Activated CD4-positive, alpha-beta T cell treated with anti-CD3 and anti-CD28 coated beads for 36 hours (primary cell): ENCODE measurements around the gene TRIM29. TPM values are rescaled to one million over a fixed set of nuclear protein-coding genes. Genes with fewer than 3 reads are reported as not detected.
A peak's percentile ranks its signal among the peaks of the same experiment; 100 is the strongest.
"Not testable (repeated sequence)": the region's sequence is repeated elsewhere in the genome, so short reads cannot be mapped to it uniquely, and the experiment has no call there.

Source experiments
- ATAC-seq: fragments of 200-7000 bp; cut with Tn5 transposase; one replicate; pipeline ENCODE4 v1.10.0; 2021; ENCODE audit warnings: mild to moderate bottlenecking, moderate library complexity
- CTCF ChIA-PET: fragments of 350-600 bp; sonication (Branson Sonifier 250); formaldehyde crosslinking; loops from one replicate; lab custom pipeline; 2021; ENCODE audit warnings: antibody characterized with exemption; lab: Charles Lee
- POLR2A ChIA-PET: fragments of 350-600 bp; sonication (Branson Sonifier 250); formaldehyde crosslinking; loops from one replicate; lab custom pipeline; 2021; ENCODE audit warnings: antibody characterized with exemption, inconsistent platforms; lab: Charles Lee
- DNase-seq: peaks from one replicate; pipeline ENCODE4 v3.0.0-alpha.2; 2020
- H3K27ac Mint-ChIP-seq: one replicate; pipeline ENCODE4 v1.8.0; 2021; ENCODE audit warnings: mixed read lengths
- H3K27me3 Mint-ChIP-seq: one replicate; pipeline ENCODE4 v1.8.0; 2021; ENCODE audit warnings: mixed read lengths
- H3K36me3 Mint-ChIP-seq: one replicate; pipeline ENCODE4 v1.8.0; 2021; ENCODE audit warnings: low read depth, mixed read lengths
- H3K4me1 Mint-ChIP-seq: one replicate; pipeline ENCODE4 v1.8.0; 2021; ENCODE audit warnings: mixed read lengths
- H3K4me3 Mint-ChIP-seq: one replicate; pipeline ENCODE4 v1.8.0; 2021; ENCODE audit warnings: mild to moderate bottlenecking, moderate library complexity, mixed read lengths
- H3K9me3 Mint-ChIP-seq: one replicate; pipeline ENCODE4 v1.8.0; 2021; ENCODE audit warnings: low read depth, mixed read lengths
- intact Hi-C, 2 experiments: fragments of 100-400 bp; cut with DNase I in 1 of 2; cut with micrococcal nuclease in 1 of 2; formaldehyde crosslinking; loops; one replicate each; pipeline versions ENCODE4 v1.14.2 to v1.15.1; 2022 to 2024; cut with DNase I, micrococcal nuclease
- total RNA-seq, 2 experiments: library from RNA; stranded (reverse); gene quantifications; one replicate each; pipeline ENCODE4 v1.2.3, GENCODE V29; 2021

Gene TRIM29
- total RNA-seq, 2 experiments from 2014 or later = not detected

DNA sequence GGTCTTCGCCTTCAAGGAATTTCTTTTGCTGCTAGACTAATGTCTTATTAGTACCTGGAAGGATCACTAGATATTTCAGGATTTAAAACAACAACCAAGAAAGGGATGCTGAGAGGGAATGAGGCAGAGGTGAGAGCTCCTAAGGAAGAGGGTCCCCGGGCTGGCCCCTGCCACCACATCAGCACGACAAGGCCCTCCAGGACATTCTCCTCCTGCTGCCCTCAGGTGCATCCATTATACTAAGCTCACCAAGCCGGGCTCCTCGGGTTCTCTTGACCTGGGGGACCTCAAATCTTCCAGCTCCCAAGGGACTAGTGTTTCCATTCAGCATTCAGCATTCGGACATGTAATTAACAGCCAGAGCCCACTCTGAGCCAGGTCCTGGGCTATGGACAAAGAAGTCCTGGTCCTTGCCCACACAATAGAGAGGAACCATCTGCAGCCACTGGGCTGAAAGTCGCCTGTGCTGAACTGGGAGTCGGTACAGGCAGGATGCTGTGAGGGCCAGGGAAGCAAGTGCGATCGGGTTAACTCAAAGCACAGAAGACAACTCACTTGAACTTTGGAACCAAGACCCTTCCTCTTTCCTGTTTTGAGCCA lies 43.6 kb upstream of the TRIM29 start:
- Mint-ChIP-seq H3K4me3 (no peak overlapping the region), H3K4me1 (peaks cover 2% of the 10 kb centered on the region), H3K36me3 (no peaks in the 10 kb centered on the region), H3K27me3 (peaks cover 4% of the 10 kb centered on the region), H3K9me3 (no peaks in the 10 kb centered on the region), H3K27ac (no peak overlapping the region)
- intact Hi-C loops = no loop called here
- ChIA-PET POLR2A (no interaction called here), CTCF (interaction anchor here (1.0 kb wide), 1 partner anchor 10 kb away, joined by 5 read pairs; no protein-coding TSS in a partner anchor)
- no peak for DNase-seq
- no peak for ATAC-seq

DNA sequence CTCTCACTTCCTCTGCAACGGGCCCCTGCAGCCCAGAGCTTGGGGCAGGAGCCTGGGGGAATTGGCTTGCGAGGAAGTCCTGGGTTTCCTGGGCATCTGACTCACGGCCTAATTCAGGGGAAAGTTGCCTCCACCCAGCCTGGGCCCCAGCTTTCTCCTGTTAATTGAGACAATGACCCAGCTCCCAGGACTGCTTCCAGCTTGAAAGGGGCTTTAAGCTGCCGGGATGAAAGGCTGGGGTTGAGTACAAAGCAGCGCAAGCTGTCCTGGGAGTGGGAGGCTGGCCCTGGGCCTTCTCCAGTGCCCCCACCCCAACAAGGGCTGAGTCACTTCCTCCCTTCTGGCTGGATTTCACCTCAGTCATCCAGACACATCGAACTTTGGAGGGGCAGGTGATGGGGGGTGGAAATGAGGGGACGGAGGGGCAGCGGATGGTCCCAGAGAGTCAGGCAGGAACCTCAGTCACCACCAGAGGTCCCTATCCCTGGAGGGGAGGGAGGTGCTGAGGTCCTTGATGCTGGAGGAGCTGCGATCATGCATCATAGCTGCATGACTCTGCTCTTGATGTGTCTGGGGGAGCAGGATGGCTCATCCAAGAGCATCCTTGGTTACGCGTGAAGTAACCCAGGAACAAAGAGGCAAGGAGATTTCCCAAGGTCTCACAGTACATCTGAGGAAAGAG lies 42.8 kb upstream of the TRIM29 start:
- no peaks in the 10 kb centered on the region for H3K9me3 Mint-ChIP-seq
- CTCF ChIA-PET = interaction anchor here (0.7 to 1.0 kb wide), 2 partner anchors 9 kb away, joined by 3 to 5 read pairs; no protein-coding TSS in a partner anchor
- H3K4me1 Mint-ChIP-seq = no peaks in the 10 kb centered on the region
- intact Hi-C loops = no loop called here
- ATAC-seq (no peak), DNase-seq (no peak)
- peaks cover 7% of the 10 kb centered on the region for H3K27me3 Mint-ChIP-seq
- H3K4me3 Mint-ChIP-seq = no peak overlapping the region
- no peaks in the 10 kb centered on the region for H3K36me3 Mint-ChIP-seq
- POLR2A ChIA-PET = no interaction called here
- H3K27ac Mint-ChIP-seq = no peak overlapping the region

DNA sequence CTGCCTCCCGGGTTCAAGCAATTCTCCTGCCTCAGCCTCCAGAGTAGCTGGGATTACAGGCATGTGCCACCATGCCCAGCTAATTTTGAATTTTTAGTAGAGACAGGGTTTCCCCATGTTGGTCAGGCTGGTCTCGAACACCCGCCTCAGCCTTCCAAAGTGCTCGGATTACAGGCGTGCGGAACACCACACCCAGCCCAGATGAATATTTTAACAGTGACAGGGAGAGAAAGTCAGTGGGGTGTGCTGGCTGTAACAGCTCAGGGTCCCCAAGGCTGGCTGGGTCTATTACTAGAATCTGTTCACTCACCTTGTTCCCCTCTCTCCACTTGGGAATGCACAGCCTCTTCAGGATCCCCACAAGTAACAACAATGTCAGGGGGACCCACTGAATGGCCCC lies 42.1 kb upstream of the TRIM29 start:
- H3K4me1 Mint-ChIP-seq, intact Hi-C loops, H3K27ac Mint-ChIP-seq, H3K27me3 Mint-ChIP-seq, H3K4me3 Mint-ChIP-seq, ATAC-seq, H3K36me3 Mint-ChIP-seq, POLR2A ChIA-PET, H3K9me3 Mint-ChIP-seq, DNase-seq: not testable (repeated sequence)
- CTCF ChIA-PET = interaction anchor here (0.7 kb wide), 1 partner anchor 8 kb away, joined by 3 read pairs; no protein-coding TSS in a partner anchor

DNA sequence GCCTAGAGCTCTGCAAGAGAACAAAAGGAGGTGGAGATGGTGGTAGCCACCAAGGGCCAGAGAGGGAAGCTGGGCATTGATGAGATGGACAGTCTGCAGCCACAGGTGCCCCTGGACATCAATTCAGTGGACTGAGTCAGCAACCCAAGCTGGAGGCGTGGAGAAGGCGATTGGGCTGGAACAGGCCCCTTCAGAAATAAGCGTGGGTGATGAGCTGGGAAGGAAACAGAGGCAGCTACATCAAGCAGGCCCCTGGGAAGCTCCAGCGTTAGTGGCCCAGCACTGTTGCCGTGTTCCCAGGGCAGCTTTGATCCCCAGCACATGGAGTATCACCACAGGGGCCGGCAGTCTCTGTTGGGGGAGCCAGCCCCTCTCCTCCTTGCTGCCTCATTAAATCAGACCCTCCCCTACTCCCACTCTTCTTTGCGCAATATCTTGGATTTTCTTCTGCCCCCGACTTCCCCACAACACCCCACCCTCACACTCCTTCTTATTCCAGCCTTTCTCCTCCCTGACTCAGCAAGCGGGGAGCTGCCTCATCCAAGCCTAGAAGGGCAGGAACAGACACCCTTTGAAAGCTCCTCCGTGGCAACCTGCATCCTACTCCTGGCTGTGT lies 41.3 kb upstream of the TRIM29 start:
- Mint-ChIP-seq H3K27ac (no peak overlapping the region), H3K9me3 (no peaks in the 10 kb centered on the region), H3K36me3 (no peaks in the 10 kb centered on the region), H3K4me3 (no peak overlapping the region), H3K4me1 (no peaks in the 10 kb centered on the region), H3K27me3 (peaks cover 13% of the 10 kb centered on the region)
- intact Hi-C loops = no loop called here
- POLR2A ChIA-PET = interaction anchor here (0.5 kb wide), 1 partner anchor 590 kb away, joined by 3 read pairs; no protein-coding TSS in a partner anchor
- CTCF ChIA-PET = interaction anchor here (0.7 to 1.4 kb wide), 3 partner anchors 11 to 51 kb away, joined by 3 to 9 read pairs (median 3); no protein-coding TSS in a partner anchor
- ATAC-seq = no peak
- no peak for DNase-seq

DNA sequence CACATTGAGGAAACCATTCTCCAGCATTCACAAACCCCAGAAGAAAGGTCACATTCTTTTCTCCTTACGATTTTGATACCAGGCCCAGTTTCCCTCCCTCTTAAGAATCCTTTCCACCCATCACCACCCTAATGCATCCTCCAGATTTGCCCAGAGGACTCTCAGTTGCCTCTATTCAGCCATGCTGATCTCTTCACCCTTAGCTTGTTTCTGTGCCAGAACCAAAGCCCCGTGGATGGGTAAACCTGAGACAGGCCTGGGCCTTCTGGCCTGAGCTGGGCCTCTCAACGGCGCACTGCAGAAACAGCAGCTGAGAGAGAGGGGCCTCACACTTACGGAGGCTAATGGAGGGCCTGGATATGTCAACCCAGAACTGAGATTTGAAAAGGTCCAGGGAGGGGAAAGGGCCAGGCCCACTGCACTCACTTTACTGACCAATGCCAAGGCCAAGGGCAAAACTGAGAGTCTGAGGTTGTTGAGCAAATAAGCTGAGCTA lies 40.7 kb upstream of the TRIM29 start:
- ChIA-PET POLR2A (interaction anchor here (0.5 kb wide), 1 partner anchor 590 kb away, joined by 3 read pairs; no protein-coding TSS in a partner anchor), CTCF (interaction anchor here (1.4 to 2.1 kb wide), 3 partner anchors 11 to 55 kb away, joined by 3 to 9 read pairs (median 8); no protein-coding TSS in a partner anchor)
- intact Hi-C loops = no loop called here
- H3K9me3 Mint-ChIP-seq = no peaks in the 10 kb centered on the region
- DNase-seq (no peak), ATAC-seq (no peak)
- no peaks in the 10 kb centered on the region for H3K4me1 Mint-ChIP-seq
- H3K36me3 Mint-ChIP-seq = no peaks in the 10 kb centered on the region
- H3K27ac Mint-ChIP-seq = no peak overlapping the region
- H3K4me3 Mint-ChIP-seq = no peak overlapping the region
- peaks cover 18% of the 10 kb centered on the region for H3K27me3 Mint-ChIP-seq

DNA sequence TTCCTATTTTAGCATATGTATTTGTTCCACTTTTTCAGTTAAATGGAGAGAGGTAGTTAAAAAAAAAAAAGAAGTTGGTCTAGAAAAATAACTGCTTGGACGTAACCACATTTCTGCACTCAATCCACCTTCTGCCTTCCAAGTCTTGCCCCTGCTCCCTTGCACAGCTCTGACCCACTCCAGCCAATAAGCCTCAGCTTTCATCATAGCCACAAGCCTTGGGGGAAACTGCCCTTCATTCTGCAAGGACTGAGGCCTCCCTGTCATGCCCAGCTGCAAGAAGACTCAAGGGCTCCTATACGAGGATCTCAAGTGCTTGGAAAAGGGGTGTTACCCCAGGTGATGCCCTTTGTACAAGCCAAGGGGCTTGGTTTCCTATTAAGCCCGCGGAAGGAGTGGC lies 37.0 kb upstream of the TRIM29 start:
- Mint-ChIP-seq H3K27me3 (peaks cover 46% of the 10 kb centered on the region), H3K4me1 (no peaks in the 10 kb centered on the region), H3K9me3 (no peaks in the 10 kb centered on the region), H3K4me3 (no peak overlapping the region), H3K27ac (no peak overlapping the region), H3K36me3 (no peaks in the 10 kb centered on the region)
- CTCF ChIA-PET = interaction anchor here (0.6 to 1.6 kb wide), 2 partner anchors 70 to 128 kb away, joined by 4 read pairs; no protein-coding TSS in a partner anchor
- DNase-seq (no peak), ATAC-seq (no peak)
- POLR2A ChIA-PET = no interaction called here
- intact Hi-C loops = no loop called here

DNA sequence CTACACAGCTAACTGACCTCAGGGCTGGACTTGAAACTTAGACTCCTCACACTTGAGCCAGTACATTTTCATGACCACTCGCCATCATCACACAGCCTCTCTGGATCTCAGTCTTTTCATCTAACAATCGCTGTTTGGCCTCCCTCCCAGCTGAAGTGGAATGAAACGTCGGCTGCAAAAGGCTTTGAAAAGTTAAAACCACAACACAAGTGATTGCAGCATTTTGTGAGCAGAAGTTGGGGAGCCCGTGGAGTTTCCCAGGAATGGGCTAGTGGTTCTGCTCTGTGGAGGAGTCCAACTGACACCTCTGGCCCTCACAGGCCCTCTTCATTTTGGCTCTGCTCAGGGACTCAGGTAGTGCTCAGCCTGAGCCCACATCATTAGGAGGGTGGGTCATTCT lies 35.9 kb upstream of the TRIM29 start:
- intact Hi-C loops = no loop called here
- H3K27ac Mint-ChIP-seq = no peak overlapping the region
- no peaks in the 10 kb centered on the region for H3K36me3 Mint-ChIP-seq
- ChIA-PET CTCF (interaction anchor here (0.6 to 1.6 kb wide), 5 partner anchors 39 to 532 kb away, joined by 3 to 5 read pairs (median 3); no protein-coding TSS in a partner anchor), POLR2A (no interaction called here)
- peaks cover under 1% of the 10 kb centered on the region for H3K4me1 Mint-ChIP-seq
- peaks cover 47% of the 10 kb centered on the region for H3K27me3 Mint-ChIP-seq
- H3K9me3 Mint-ChIP-seq = no peaks in the 10 kb centered on the region
- no peak for ATAC-seq
- no peak overlapping the region for H3K4me3 Mint-ChIP-seq
- DNase-seq = no peak

DNA sequence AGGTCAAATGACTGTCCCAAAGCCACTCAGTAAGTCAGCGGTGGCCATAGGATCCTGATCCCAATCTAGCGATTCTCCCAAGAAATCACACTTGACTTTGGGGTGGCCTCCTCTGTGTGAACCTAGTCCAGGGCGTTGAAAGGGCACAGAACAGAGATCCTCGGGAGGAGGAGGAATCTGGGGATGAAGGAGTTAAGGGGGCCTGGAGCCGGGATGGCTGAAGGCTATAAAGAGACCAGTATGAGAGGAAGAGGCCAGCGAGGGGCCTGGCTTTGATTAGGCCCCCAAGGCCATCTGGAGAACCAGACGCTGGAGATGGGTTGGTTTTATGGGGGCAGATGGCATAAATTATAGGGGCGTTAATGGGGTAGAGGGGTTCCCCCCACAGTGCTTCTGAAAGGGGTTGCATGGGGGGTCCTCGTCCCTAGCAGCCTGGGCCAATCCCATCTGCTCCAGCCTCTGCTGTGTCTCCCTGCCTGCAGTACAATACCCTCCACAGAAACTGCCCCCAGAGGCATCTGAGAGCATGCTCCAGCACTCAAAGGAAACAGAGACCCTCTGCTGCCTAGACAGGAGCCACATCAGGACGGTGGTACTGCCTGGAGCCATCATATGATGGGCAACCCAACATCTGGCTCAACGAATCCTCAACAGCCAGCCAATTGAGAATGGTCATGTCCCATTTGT lies 35.2 kb upstream of the TRIM29 start:
- Mint-ChIP-seq H3K4me1 (peaks cover 4% of the 10 kb centered on the region), H3K4me3 (no peak overlapping the region), H3K27ac (no peak overlapping the region), H3K36me3 (no peaks in the 10 kb centered on the region), H3K27me3 (peaks cover 53% of the 10 kb centered on the region), H3K9me3 (no peaks in the 10 kb centered on the region)
- ChIA-PET POLR2A (no interaction called here), CTCF (interaction anchor here (0.6 to 1.5 kb wide), 8 partner anchors 39 to 695 kb away, joined by 3 to 5 read pairs (median 3); no protein-coding TSS in a partner anchor)
- intact Hi-C loops = no loop called here
- ATAC-seq (no peak), DNase-seq (no peak)

DNA sequence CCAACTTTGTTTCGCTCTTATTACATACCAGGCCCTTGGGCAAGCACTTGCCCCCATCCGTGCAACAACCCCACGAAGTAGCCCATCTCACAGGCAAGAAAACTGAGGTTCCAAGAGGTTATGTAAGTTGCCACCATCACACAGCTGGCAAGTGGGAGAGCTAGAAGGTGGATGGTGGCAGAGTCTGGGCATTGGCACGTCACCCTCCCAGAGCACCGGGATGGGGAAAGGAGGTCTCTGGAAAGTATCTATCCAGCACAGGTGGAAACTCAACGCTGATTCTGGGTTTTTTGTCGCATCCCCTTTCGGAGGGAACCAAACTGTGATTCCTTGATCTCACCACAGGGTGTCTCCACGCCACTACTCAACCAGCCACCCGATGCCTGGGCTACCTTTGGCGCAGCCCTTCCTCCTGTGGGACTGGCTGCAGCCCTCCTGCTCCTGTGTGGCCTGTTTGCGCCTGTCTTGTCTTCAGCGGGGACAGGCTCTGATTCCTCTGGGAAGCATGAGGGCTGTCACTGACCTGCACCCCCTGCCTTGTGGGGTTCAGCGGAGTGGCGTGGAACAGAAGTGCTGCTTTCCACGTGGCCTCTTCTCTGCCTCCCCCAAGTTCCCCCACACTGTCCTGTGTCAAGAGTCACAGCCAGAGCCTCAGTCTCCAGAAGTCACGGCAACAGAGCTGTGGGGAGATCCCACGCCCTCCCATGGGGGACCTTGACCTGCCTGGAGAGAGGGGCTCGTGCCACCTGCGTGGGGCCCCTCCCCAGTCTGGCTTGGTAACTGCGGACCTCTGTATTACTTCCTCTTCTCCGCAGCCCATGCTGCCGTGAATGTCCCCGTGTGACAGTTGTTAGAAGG lies 34.4 kb upstream of the TRIM29 start:
- no peaks in the 10 kb centered on the region for H3K36me3 Mint-ChIP-seq
- H3K4me1 Mint-ChIP-seq = peaks cover 4% of the 10 kb centered on the region
- peak; percentile 76 for DNase-seq
- peaks cover 61% of the 10 kb centered on the region for H3K27me3 Mint-ChIP-seq
- ChIA-PET POLR2A (no interaction called here), CTCF (interaction anchor here (0.7 to 2.4 kb wide), 11 partner anchors 8 to 694 kb away, joined by 3 to 19 read pairs (median 4); no protein-coding TSS in a partner anchor)
- H3K4me3 Mint-ChIP-seq = no peak overlapping the region
- intact Hi-C loops = loop anchor here (1.0 kb wide), 2 partner anchors 57 to 131 kb away; no protein-coding TSS in a partner anchor
- no peak overlapping the region for H3K27ac Mint-ChIP-seq
- no peaks in the 10 kb centered on the region for H3K9me3 Mint-ChIP-seq
- peak; percentile 60 for ATAC-seq

DNA sequence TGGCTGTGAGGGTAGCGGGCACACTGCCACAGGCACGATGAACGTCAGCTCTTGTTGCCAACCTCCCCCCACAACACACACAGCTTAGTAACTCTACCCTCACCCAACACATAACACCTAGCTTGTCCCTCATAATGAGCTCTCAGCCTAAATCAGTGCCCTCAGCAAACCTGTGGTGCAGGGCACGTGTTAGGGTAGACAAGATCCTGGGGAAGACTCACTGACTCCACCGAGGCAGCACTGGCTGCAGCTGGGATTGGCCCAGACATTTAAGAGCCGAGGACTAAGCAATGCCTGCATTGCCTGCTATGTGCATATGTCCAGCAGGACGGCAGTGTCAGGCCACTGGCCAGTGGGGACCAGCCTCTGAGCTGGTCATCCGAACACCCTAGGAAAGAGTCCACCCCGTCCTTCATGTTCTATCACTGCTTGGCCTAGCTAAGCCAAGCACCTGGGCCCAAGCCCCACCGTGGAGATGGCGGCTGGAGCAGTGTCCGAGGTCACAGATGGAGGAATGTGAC lies 32.9 kb upstream of the TRIM29 start:
- Mint-ChIP-seq H3K4me1 (peaks cover 4% of the 10 kb centered on the region), H3K36me3 (peaks cover 2% of the 10 kb centered on the region), H3K27ac (no peak overlapping the region), H3K4me3 (no peak overlapping the region), H3K9me3 (peaks cover 4% of the 10 kb centered on the region), H3K27me3 (peaks cover 70% of the 10 kb centered on the region)
- DNase-seq (no peak), ATAC-seq (no peak)
- intact Hi-C loops = no loop called here
- ChIA-PET CTCF (interaction anchor here (0.7 to 2.4 kb wide), 6 partner anchors 11 to 132 kb away, joined by 3 to 19 read pairs (median 6); no protein-coding TSS in a partner anchor), POLR2A (no interaction called here)
